Measurements from ENCODE around the gene UQCRC2. TPM values are rescaled to one million over a fixed set of nuclear protein-coding genes. Genes with fewer than 3 reads are reported as not detected.
"Not testable (repeated sequence)": the region's sequence is repeated elsewhere in the genome, so short reads cannot be mapped to it uniquely, and the experiment has no call there.

UQCRC2 gene
- polyA plus RNA-seq, 2 donors = 65.4 to 139 TPM

DNA sequence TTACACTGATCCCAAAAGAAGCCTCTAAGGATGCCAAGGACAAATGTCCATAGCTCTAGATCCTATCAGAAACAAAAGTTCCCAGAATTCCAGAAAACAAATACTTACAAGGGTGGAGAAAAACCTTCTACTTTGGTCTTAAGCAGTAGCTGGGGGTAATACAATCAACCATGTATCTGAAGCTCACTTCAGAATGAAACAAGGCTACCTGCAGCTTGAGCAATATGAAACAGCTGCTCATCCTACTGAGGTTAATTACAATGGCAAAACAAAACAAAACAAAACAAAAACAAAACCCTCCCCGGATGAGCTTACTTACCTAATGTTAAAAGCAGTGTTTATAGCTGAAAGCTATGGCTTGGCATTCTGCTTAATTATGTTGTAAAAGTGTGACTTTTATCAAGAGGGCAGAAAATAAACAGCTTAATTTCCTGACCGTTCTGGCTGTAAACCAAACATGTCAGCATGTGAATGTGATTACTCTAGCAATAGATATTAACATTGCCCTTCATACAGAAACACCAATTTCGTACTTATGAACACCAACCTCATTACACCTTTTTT, 37.3 kb downstream of the UQCRC2 start:
- H3K36me3 ChIP-seq (ENCODE audit: control insufficient read depth in 2 of 2, insufficient read depth in 2 of 2, low read length in 1 of 2) = no peaks in the 10 kb centered on the region
- H3K4me3 ChIP-seq (ENCODE audit: low read depth in 1 of 2, low read length in 2 of 2) = no peak overlapping the region
- WGBS, 2 donors = 53 to 55% methylated on average over 3 of the region's 3 CpGs
- H3K27me3 ChIP-seq (ENCODE audit: control insufficient read depth in 1 of 2, insufficient read depth in 2 of 2, low read length in 2 of 2) = no peaks in the 10 kb centered on the region
- no peaks in the 10 kb centered on the region for H3K4me1 ChIP-seq (ENCODE audit: control insufficient read depth in 2 of 2, insufficient read depth in 2 of 2, low read length in 1 of 2)
- H3K9me3 ChIP-seq (ENCODE audit: control insufficient read depth in 2 of 2, insufficient read depth in 1 of 2, low read depth in 1 of 2, low read length in 1 of 2) = no peaks in the 10 kb centered on the region
- H3K27ac ChIP-seq (ENCODE audit: low read depth in 2 of 2, low read length in 1 of 2) = no peak overlapping the region

DNA sequence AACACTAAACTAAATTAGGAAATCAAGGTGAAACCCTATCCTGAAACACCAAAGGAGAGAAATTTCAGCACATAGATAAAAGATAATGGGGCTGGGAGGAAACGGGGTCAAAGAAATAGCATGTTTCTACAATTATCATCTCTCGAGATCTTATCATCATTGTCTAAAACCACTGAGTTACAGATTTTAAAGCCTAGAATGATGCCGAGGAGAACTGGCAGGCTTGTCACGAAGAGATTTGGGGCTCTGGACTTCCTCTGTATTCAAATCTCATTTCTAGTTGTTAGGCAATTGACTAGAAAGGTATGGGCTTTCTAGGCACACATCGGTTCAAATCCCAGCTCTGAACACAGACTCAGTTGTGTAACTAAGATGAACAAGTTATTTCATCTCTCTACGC, 38.5 kb downstream of the UQCRC2 start:
- Histone ChIP-seq H3K36me3 (ENCODE audit: control insufficient read depth in 2 of 2, insufficient read depth in 2 of 2, low read length in 1 of 2) (no peaks in the 10 kb centered on the region), H3K4me1 (ENCODE audit: control insufficient read depth in 2 of 2, insufficient read depth in 2 of 2, low read length in 1 of 2) (no peaks in the 10 kb centered on the region), H3K9me3 (ENCODE audit: control insufficient read depth in 2 of 2, insufficient read depth in 1 of 2, low read depth in 1 of 2, low read length in 1 of 2) (no peaks in the 10 kb centered on the region), H3K27ac (ENCODE audit: low read depth in 2 of 2, low read length in 1 of 2) (no peak overlapping the region), H3K27me3 (ENCODE audit: control insufficient read depth in 1 of 2, insufficient read depth in 2 of 2, low read length in 2 of 2) (no peaks in the 10 kb centered on the region), H3K4me3 (ENCODE audit: low read depth in 1 of 2, low read length in 2 of 2) (no peak overlapping the region)
- 78 to 82% methylated on average over 6 of the region's 6 CpGs for WGBS, 2 donors

DNA sequence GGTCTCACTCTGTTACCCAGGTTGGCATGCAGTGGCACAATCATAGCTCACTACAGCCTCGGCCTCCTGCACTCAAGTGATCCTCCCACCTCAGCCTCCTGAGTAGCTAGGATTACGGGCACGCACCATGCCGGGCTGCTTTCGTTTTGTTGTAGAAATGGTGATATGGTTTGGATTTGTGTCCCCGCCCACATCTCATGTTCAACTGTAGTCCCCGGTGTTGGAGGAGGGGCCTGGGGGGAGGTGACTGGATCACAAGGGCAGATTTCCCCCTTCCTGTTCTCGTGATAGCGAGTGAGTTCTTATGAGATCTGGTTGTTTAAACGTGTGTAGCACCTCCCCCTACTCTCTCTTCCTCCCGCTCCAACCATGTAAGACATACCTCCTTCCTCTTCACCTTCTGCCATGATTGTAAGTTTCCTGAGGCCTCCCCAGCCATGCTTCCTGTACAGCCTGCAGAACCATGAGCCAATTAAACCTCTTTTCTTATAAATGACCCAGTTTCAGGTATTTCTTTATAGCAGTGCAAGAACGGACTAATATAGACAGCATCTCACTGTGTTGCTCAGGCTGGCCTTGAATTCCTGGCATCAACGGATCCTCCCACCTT, 41.8 kb downstream of the UQCRC2 start:
- Histone ChIP-seq H3K9me3 (ENCODE audit: control insufficient read depth in 2 of 2, insufficient read depth in 1 of 2, low read depth in 1 of 2, low read length in 1 of 2) (no peaks in the 10 kb centered on the region), H3K4me1 (ENCODE audit: control insufficient read depth in 2 of 2, insufficient read depth in 2 of 2, low read length in 1 of 2) (no peaks in the 10 kb centered on the region), H3K27ac (ENCODE audit: low read depth in 2 of 2, low read length in 1 of 2) (no peak overlapping the region), H3K36me3 (ENCODE audit: control insufficient read depth in 2 of 2, insufficient read depth in 2 of 2, low read length in 1 of 2) (no peaks in the 10 kb centered on the region), H3K4me3 (ENCODE audit: low read depth in 1 of 2, low read length in 2 of 2) (no peak overlapping the region), H3K27me3 (ENCODE audit: control insufficient read depth in 1 of 2, insufficient read depth in 2 of 2, low read length in 2 of 2) (no peaks in the 10 kb centered on the region)
- 86 to 89% methylated on average over 13 of the region's 13 CpGs for WGBS, 2 donors

GRCh38 chr16:21996923-21997696, 43.9 kb downstream of the UQCRC2 start:
- Histone ChIP-seq H3K9me3 (ENCODE audit: control insufficient read depth in 2 of 2, insufficient read depth in 1 of 2, low read depth in 1 of 2, low read length in 1 of 2) (no peaks in the 10 kb centered on the region), H3K4me1 (ENCODE audit: control insufficient read depth in 2 of 2, insufficient read depth in 2 of 2, low read length in 1 of 2) (no peaks in the 10 kb centered on the region), H3K27ac (ENCODE audit: low read depth in 2 of 2, low read length in 1 of 2) (no peak overlapping the region), H3K4me3 (ENCODE audit: low read depth in 1 of 2, low read length in 2 of 2) (no peak overlapping the region), H3K36me3 (ENCODE audit: control insufficient read depth in 2 of 2, insufficient read depth in 2 of 2, low read length in 1 of 2) (no peaks in the 10 kb centered on the region), H3K27me3 (ENCODE audit: control insufficient read depth in 1 of 2, insufficient read depth in 2 of 2, low read length in 2 of 2) (no peaks in the 10 kb centered on the region)
- WGBS, 2 donors = 81 to 87% methylated on average over 9 of the region's 9 CpGs

DNA sequence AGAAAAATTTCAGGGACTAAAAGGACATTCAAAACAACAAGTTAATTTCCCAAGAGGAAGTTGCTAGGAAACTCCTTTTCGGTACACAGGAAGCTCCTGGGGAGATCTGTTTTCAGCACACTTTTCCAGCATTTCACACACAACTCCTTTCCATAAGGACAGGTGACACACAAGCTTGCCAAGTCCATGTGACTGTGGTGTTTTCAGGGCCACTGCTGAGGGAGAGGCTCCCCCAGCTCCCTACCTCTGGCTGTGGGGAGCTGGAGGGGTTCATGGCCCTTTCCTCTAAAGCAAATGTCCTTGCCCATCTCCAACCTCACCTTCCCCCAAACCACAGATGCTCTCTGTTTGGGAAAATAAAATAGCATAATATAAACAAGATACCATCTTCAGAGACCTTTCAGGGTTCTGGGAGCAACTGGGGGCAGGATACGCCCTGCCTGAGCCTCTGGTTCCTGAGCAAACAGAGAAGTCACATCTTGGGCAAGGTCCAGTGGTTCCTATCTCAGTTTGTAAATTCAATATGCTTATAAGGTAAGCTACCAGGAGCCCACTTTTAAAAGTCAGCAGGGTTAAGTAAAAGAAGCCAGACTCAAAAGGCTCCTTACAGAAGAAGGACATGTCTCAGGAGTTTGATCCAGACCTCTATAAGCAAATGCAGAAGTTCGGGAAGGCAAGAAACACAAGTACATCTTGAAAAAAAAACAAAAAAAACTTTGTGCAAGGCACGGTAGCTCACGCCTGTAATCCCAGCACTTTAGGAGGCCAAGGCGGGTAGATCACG, 44.7 kb downstream of the UQCRC2 start:
- Histone ChIP-seq H3K4me1 (ENCODE audit: control insufficient read depth in 2 of 2, insufficient read depth in 2 of 2, low read length in 1 of 2) (no peaks in the 10 kb centered on the region), H3K27ac (ENCODE audit: low read depth in 2 of 2, low read length in 1 of 2) (no peak overlapping the region), H3K27me3 (ENCODE audit: control insufficient read depth in 1 of 2, insufficient read depth in 2 of 2, low read length in 2 of 2) (no peaks in the 10 kb centered on the region), H3K4me3 (ENCODE audit: low read depth in 1 of 2, low read length in 2 of 2) (no peak overlapping the region), H3K36me3 (ENCODE audit: control insufficient read depth in 2 of 2, insufficient read depth in 2 of 2, low read length in 1 of 2) (no peaks in the 10 kb centered on the region), H3K9me3 (ENCODE audit: control insufficient read depth in 2 of 2, insufficient read depth in 1 of 2, low read depth in 1 of 2, low read length in 1 of 2) (no peaks in the 10 kb centered on the region)
- WGBS, 2 donors = 88% methylated on average over 7 of the region's 7 CpGs

- H3K36me3 ChIP-seq (ENCODE audit: control insufficient read depth in 2 of 2, insufficient read depth in 2 of 2, low read length in 1 of 2) = no peaks in the 10 kb centered on the region
- WGBS, 2 donors = 30 to 46% methylated on average over 1 of the region's 1 CpG
- no peak overlapping the region for H3K27ac ChIP-seq (ENCODE audit: low read depth in 2 of 2, low read length in 1 of 2)
- H3K27me3 ChIP-seq (ENCODE audit: control insufficient read depth in 1 of 2, insufficient read depth in 2 of 2, low read length in 2 of 2) = no peaks in the 10 kb centered on the region
- no peaks in the 10 kb centered on the region for H3K4me1 ChIP-seq (ENCODE audit: control insufficient read depth in 2 of 2, insufficient read depth in 2 of 2, low read length in 1 of 2)
- H3K9me3 ChIP-seq (ENCODE audit: control insufficient read depth in 2 of 2, insufficient read depth in 1 of 2, low read depth in 1 of 2, low read length in 1 of 2) = no peaks in the 10 kb centered on the region
- no peak overlapping the region for H3K4me3 ChIP-seq (ENCODE audit: low read depth in 1 of 2, low read length in 2 of 2)
These were observed 48.4 kb downstream of the UQCRC2 start for GRCh38 chr16:22001591-22001990.

DNA sequence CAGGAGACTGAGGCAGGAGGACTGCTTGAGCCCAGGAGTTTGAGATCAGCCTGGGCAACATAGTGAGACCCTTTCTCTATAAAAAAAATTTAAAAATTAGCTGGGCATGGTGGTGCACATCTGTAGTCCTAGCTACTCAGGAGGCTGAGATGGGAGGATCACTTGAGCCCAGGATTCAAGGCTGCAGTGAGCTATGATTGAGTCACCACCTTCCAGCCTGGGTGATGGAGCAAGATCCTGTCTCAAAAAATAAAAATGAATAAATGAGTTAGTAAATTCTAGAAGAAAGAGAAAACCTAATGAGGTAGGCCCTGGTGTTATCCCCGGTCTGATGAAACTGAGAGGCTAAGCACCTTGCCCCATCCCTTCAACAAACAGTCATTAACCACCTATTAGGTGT, 48.9 kb downstream of the UQCRC2 start:
- not testable (repeated sequence) for H3K36me3 ChIP-seq (ENCODE audit: control insufficient read depth in 2 of 2, insufficient read depth in 2 of 2, low read length in 1 of 2); H3K9me3 ChIP-seq (ENCODE audit: control insufficient read depth in 2 of 2, insufficient read depth in 1 of 2, low read depth in 1 of 2, low read length in 1 of 2); H3K4me3 ChIP-seq (ENCODE audit: low read depth in 1 of 2, low read length in 2 of 2); H3K4me1 ChIP-seq (ENCODE audit: control insufficient read depth in 2 of 2, insufficient read depth in 2 of 2, low read length in 1 of 2); H3K27me3 ChIP-seq (ENCODE audit: control insufficient read depth in 1 of 2, insufficient read depth in 2 of 2, low read length in 2 of 2); H3K27ac ChIP-seq (ENCODE audit: low read depth in 2 of 2, low read length in 1 of 2)
- WGBS, 2 donors = 89 to 95% methylated on average over 1 of the region's 1 CpG

- H3K4me3 ChIP-seq (ENCODE audit: low read depth in 1 of 2, low read length in 2 of 2) = no peak overlapping the region
- H3K36me3 ChIP-seq (ENCODE audit: control insufficient read depth in 2 of 2, insufficient read depth in 2 of 2, low read length in 1 of 2) = no peaks in the 10 kb centered on the region
- H3K4me1 ChIP-seq (ENCODE audit: control insufficient read depth in 2 of 2, insufficient read depth in 2 of 2, low read length in 1 of 2) = peaks cover 0 to 4% of the 10 kb centered on the region in 2 donors
- no peaks in the 10 kb centered on the region for H3K9me3 ChIP-seq (ENCODE audit: control insufficient read depth in 2 of 2, insufficient read depth in 1 of 2, low read depth in 1 of 2, low read length in 1 of 2)
- WGBS, 2 donors = 81 to 86% methylated on average over 4 of the region's 4 CpGs
- no peaks in the 10 kb centered on the region for H3K27me3 ChIP-seq (ENCODE audit: control insufficient read depth in 1 of 2, insufficient read depth in 2 of 2, low read length in 2 of 2)
- no peak overlapping the region for H3K27ac ChIP-seq (ENCODE audit: low read depth in 2 of 2, low read length in 1 of 2)
These were observed 50.0 kb downstream of the UQCRC2 start for GRCh38 chr16:22003195-22003594.

GRCh38 chr16:22004341-22004740, 51.2 kb downstream of the UQCRC2 start:
- Histone ChIP-seq H3K4me3 (ENCODE audit: low read depth in 1 of 2, low read length in 2 of 2) (no peak overlapping the region), H3K4me1 (ENCODE audit: control insufficient read depth in 2 of 2, insufficient read depth in 2 of 2, low read length in 1 of 2) (peaks cover 3 to 4% of the 10 kb centered on the region in 2 donors), H3K36me3 (ENCODE audit: control insufficient read depth in 2 of 2, insufficient read depth in 2 of 2, low read length in 1 of 2) (no peaks in the 10 kb centered on the region), H3K27ac (ENCODE audit: low read depth in 2 of 2, low read length in 1 of 2) (no peak overlapping the region), H3K9me3 (ENCODE audit: control insufficient read depth in 2 of 2, insufficient read depth in 1 of 2, low read depth in 1 of 2, low read length in 1 of 2) (no peaks in the 10 kb centered on the region), H3K27me3 (ENCODE audit: control insufficient read depth in 1 of 2, insufficient read depth in 2 of 2, low read length in 2 of 2) (no peaks in the 10 kb centered on the region)
- WGBS, 2 donors = 57 to 65% methylated on average over 3 of the region's 3 CpGs
